Renal cortex interstitium (tissue), 11 donors: ENCODE measurements around the gene KRTAP1-3. TPM values are rescaled to one million over a fixed set of nuclear protein-coding genes. Genes with fewer than 3 reads are reported as not detected.
"Not testable (repeated sequence)": the region's sequence is repeated elsewhere in the genome, so short reads cannot be mapped to it uniquely, and the experiment has no call there.

ENCODE experiments used
- DNase-seq, 11 donors: peaks; one replicate each; pipeline ENCODE4 v3.0.0-alpha.2; 2013; ENCODE audit warnings: low read depth in 9 of 11, low spot score in 4 of 11; ENCODE audit errors: extremely low read depth in 1 of 11
- polyA plus RNA-seq, 3 donors: library from polyadenylated mRNA; unstranded; fragments of 120-200 nt; gene quantifications; one replicate each; pipeline ENCODE4 v1.2.1, GENCODE V29; 2013; ENCODE audit not compliant: insufficient read length in 3 of 3

The KRTAP1-3 gene
- polyA plus RNA-seq, 3 donors, result not detected

- DNase-seq, result no peak
Observed at GRCh38 chr17:41058741-41059140, 24.1 kb upstream of the KRTAP1-3 start.

- no peak for DNase-seq
Observed at GRCh38 chr17:41057547-41057946, 22.9 kb upstream of the KRTAP1-3 start.

- DNase-seq, result not testable (repeated sequence)
Observed at GRCh38 chr17:41055130-41055529, 20.5 kb upstream of the KRTAP1-3 start, which contains the start of gene KRTAP2-2. TSS of gene KRTAP2-2 (minus strand) at chr17:41055230. CDS start at chr17:41055211, 19 bp downstream.

- DNase-seq, result not testable (repeated sequence)
Observed at GRCh38 chr17:41054556-41054955, 19.9 kb upstream of the KRTAP1-3 start.

- peak in 6 of 11 donors; percentile 6 to 29 (median 21) for DNase-seq
Observed at GRCh38 chr17:41054025-41054424, 19.4 kb upstream of the KRTAP1-3 start.

GRCh38 chr17:41052566-41052965, 17.9 kb upstream of the KRTAP1-3 start:
- no peak for DNase-seq

GRCh38 chr17:41049110-41049509, 14.4 kb upstream of the KRTAP1-3 start:
- DNase-seq, result no peak

- no peak for DNase-seq
Observed at GRCh38 chr17:41048441-41048840, 13.8 kb upstream of the KRTAP1-3 start.

GRCh38 chr17:41046735-41047465, 12.2 kb upstream of the KRTAP1-3 start, which contains the start of gene KRTAP2-1:
TSS of gene KRTAP2-1 (minus strand) at chr17:41047316. CDS start at chr17:41047267, 49 bp downstream.
- not testable (repeated sequence) for DNase-seq

GRCh38 chr17:41042953-41043352, 8.3 kb upstream of the KRTAP1-3 start:
- DNase-seq, result no peak

GRCh38 chr17:41040783-41041571, 6.3 kb upstream of the KRTAP1-3 start, which contains the start of gene KRTAP1-1:
TSS of gene KRTAP1-1 (minus strand) at chr17:41041450. CDS start at chr17:41041397, 53 bp downstream.
- DNase-seq, result not testable (repeated sequence)

GRCh38 chr17:41037853-41038350, 3.2 kb upstream of the KRTAP1-3 start:
- DNase-seq, result no peak

- DNase-seq, result no peak
Observed at GRCh38 chr17:41029633-41030245, 4.9 kb downstream of the KRTAP1-3 start, which contains the start of gene KRTAP1-4. TSS of gene KRTAP1-4 (minus strand) at chr17:41030195. CDS start at chr17:41030078, 117 bp downstream.

GRCh38 chr17:41026715-41027471, 7.8 kb downstream of the KRTAP1-3 start, which contains the start of gene KRTAP1-5:
TSS of gene KRTAP1-5 (minus strand) at chr17:41027208. CDS start at chr17:41027155, 53 bp downstream.
- no peak for DNase-seq

GRCh38 chr17:41024697-41025096, 10.0 kb downstream of the KRTAP1-3 start:
- no peak for DNase-seq

GRCh38 chr17:41020336-41020735, 14.3 kb downstream of the KRTAP1-3 start:
- no peak for DNase-seq

- no peak for DNase-seq
Observed at GRCh38 chr17:41019415-41019814, 15.3 kb downstream of the KRTAP1-3 start.

GRCh38 chr17:41018541-41018940, 16.1 kb downstream of the KRTAP1-3 start:
- no peak for DNase-seq
